Iris pigment epithelial cell (primary cell): ENCODE data around the gene BTBD1.
"Not testable (repeated sequence)": the region's sequence is repeated elsewhere in the genome, so short reads cannot be mapped to it uniquely, and the experiment has no call there.

Experiments
- DNase-seq: peaks from one replicate; pipeline ENCODE4 v3.0.0-alpha.2; 2011; ENCODE audit warnings: low read depth

BTBD1 gene

DNA sequence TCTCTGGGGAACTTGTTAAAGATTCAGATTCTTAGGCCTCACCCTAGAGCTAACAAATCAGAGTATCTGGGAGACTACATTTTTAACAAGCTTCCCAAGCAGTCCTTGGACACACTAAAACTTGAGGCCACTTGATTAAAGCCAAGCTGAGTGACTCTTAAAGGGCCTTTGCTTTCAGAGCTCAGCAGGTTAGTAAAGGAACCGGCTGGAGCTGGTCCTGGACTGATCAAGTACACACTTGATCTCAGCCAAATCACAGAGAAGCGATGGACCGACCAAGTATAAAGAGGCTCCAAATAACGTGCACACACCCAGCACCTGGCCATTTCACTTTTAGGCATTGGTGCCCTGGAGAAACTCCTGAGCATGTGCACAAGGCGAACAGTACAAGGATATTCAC, 27.5 kb upstream of the BTBD1 start:
- DNase-seq: no peak

DNA sequence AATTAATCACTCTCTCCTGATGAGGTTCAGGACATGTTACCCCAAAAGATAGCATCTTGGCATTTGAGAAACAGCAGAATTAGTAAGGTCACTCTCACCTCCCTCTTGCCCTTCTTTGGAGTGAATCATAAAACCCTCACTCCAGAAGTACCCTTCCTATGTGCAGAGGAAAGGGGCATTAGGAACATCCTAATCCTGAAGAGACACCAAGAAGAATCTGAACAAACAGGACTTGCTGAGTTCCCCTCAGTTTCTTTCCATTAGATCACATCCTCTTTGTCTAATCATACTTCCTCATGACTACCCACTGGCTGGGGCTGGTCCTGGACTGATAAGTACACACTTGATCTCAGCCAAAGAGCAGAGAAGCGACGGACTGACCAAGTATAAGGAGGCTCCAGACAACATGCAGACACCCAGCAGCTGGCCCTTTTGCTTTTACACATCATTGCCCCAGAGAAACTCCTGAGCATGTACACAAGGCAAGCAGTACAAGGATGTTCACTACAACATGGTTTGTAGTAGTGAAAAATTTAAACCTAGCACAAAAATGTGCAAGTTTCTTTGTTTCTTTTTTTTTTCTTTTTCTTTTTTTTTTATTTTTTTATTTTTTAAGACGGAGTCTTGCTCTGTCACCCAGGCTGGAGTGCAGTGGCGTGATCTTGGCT, 25.4 kb upstream of the BTBD1 start:
- DNase-seq: peak; percentile 91

DNA sequence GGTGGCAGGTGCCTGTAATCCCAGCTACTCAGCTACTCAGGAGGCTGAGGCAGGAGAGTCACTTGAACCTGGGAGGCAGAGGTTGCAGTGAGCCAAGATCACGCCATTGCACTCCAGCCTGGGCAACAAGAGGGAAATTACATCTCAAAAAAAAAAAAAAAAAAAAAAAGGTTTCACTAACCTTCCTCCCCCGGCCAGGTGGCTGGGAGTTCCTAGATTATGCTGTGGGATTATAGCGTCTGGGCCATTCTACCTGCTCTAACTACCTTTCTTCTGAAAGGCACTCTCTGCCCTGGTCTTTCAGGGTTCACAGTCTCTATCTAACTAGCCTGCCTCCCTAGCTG, 24.9 kb upstream of the BTBD1 start:
- not testable (repeated sequence) for DNase-seq

DNA sequence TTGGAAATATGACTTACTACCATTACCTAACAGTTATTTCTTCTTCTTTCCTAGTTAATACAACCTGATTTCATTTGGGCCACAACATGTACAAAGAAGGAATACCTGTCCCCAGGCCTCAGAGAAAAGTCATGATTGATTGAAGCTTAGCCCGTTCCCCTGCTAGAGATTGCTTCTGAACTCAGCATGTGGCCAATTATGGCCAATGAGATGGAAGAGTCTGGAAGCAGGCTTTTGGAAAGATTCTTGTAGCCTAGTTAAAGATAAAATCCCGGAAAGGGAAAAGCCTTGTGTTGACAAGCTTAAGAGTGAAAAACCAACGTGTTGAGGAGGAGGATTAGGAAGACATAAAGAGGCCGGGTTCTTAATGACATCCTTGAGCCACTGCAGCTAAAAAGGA, 23.4 kb upstream of the BTBD1 start:
- DNase-seq: no peak

DNA sequence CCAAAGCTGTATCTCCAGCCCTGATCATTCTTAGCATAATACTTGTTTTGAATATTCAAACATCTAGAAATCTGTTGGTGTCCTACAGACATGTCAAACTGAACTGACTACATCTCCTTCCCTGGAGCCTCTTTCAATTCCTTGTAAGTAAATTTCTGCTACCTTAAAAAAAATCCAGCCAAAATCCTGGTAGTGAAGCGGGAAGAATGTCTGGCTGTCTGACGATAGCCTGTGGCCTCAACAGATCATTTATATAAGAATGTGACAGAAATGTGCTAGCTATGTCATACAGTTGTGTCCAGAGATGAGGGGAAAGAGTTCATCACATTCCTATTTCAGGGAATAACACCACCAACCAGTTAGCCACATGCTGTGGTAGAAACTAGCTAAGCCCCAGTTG, 21.8 kb upstream of the BTBD1 start:
- no peak for DNase-seq

DNA sequence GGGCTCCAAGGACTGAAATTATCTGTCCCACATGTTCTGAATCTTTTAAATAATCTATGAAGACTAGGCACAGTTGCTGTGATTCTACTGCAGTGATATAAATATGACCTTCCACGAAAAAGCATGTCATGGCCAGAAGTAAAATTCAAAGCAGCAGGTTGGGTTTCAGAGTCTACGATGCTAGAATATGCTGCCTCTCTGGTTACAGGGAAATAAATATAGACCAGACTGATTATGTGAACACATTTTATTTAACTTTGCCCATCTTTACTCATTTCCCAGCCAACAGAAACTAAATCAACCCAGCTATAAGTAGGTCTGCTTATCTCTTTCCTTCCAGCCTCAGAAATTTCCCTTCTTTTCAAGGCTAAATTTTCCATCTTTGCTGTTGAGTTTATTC, 20.5 kb upstream of the BTBD1 start:
- DNase-seq: no peak

DNA sequence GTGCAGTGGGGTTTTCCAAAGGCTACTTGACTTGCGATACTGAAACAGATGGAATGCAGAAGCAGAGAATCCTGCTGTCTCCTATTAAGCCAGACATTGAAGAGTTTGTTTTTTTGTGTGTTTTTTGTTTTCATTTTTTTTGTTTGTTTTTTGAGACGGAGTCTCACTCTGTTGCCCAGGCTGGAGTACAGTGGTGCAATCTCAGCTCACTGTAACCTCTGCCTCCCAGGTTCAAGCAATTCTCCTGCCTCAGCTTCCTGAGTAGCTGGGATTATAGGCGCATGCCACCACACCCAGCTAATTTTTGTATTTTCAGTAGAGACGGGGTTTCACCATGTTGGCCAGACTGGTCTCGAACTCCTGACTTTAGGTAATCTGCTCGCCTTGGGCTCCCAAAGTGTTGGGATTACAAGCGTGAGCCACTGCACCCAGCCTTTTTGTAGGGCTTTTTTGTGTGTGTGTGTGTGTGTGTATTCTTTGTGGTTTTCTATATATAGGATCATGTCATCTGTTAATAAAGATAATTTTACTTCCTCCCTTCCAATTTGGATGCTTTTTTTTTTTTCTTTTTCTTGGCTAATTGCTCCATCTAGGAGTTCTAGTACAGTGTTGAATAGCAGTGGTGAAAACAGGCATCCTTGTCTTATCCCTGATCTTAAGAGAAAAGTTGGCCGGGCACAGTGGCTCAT, 19.0 kb upstream of the BTBD1 start:
- not testable (repeated sequence) for DNase-seq

DNA sequence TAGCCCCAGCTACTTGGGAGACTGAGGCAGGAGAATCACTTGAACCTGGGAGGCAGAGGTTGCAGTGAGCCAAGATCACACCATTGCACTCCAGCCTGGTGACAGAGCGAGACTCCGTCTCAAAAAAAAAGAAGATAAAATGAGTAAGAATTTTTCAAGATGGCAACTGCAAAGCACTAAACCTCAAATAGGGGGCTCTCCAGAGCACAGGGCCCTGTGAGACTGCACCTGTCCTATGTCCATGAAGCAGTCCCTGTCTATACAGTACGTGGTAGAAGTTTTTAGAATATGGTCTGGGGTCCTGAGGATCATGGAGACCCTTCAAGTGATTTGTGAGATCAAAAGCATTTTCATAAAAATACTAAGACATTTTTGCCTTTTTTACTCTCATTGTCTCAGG, 18.4 kb upstream of the BTBD1 start:
- DNase-seq: not testable (repeated sequence)

DNA sequence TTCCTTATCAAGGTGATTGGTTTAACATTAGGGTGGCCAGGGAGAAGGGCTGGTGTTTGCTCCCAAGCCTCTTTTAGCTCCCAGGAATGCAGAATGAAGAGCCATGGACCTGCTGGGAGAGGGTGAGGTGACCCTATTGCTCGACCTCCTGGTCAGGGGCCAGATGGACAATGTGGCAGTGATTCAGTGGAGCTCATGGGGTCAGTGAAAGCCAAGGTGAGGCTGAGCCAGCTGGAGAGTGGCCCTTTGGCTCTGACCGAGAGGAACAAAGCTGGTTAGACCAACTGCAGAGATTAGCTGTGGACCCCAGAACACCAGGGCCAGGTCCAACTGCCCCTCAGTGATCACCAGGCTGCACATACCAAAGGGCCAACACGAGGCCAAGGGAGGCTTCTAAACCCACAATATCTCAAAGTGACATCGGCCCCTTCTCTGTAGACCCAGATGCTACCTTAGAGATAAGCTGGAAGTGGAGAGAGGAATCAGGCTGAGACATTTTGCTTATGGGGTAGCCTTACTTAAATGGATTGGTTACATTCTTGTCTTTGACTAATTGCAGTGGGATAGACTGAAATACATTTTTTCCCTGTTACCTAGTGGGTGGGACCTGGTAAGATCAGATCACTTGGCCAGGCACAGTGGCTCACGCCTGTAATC, 15.8 kb upstream of the BTBD1 start:
- no peak for DNase-seq

DNA sequence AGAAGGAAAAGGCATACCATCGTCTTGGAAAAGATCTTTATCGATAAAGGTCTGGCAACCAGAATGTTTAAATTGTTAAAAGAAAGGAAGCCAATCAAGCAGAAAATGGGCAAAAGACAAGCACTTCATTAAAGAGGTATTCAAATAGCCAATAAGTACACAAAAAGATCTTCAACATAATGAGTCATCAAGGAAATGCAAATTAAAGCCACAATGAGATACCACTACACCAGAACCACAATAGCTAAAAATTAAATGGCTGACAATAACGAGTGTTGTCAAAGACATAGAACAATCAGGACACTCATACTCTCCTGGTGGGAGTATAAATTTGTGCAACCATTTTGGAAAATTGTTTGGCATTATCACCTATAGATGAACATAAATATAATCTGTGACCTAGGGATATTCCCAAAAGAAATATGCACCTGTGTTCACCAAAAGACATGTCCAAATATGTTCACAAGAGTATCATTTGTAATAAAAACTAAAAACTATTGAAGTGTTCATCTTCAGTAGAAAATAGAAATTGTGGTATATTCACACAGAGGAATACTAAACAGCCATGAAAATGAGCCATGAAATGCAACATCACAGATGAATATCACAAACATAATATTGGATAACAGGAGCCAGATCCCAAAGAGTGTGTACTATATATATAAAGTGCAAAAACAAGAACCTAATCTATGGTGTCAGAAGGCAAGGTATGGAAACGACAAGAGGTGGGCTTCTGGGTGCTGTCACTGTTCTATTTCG, 14.4 kb upstream of the BTBD1 start:
- DNase-seq: no peak

DNA sequence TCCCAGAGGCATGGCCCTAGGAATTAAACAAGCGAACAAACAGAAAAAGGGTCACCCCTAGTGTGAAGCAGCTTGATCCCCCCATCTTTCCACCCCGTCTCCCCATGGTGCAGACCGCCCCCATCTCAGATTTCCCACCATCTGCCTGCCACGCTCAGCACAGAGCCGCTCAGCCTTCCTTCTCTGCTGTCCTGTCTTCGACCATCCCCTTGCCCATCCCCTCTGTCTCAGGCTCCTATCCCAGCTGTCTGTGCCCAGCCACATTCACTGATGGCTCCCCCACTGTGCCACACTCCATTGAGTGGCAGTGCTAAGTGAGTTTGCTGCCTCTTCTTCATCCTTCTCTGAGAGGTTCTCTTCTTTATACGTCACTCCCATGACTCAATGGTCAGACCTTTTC, 11.7 kb upstream of the BTBD1 start:
- DNase-seq: no peak

DNA sequence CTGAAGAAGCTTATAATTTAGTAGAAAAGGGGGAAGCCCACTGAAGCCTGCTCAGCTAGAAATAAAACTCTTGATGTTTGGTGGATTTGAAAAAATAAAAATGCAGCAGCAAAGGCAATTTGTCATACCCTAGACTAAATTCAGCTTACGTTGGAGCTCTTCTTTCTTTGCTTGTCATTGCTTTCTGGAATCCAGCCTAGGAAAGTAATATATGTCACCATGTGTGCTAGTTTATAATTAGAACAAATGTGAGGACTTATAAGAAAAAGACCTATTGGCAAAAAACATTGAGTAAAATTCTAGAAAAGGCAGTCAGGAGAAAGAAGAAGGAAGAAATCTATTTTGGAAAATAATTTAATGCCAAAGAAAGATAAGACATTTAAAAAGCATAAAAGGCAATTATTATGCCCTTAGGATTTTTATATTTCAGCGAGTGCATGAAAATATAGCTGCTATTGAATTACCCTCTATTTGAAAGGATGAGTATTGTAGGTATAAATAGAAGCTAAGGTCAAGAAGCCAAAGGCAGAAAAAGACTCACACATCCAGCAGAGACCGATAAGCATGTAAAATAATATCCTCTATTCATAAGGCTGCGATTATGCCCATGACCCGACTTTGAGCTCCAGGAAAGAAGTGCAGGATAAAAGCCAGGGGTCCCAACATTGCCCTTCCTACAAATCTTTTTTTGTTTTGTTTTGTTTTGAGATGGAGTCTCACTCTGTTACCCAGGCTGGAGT, 10.6 kb upstream of the BTBD1 start:
- DNase-seq: no peak

DNA sequence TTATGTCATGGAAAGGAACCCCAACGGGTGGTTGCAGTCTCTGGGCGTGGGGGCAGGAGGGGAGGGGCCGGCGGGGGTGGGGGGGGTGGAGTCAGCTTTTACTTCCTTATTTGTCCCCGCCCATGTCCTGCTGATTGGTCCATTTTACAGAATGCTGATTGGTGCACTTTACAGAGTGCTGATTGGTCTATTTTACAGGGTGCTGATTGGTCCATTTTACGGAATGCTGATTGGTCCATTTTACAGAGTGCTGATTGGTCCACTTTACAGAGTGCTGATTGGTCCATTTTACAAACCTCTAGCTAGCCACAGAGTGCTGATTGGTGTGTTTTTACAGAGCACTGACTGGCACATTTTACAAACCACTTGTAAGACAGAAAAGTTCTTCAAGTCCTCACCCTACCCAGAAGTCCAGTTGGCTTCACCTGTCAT, 2.2 kb upstream of the BTBD1 start:
- DNase-seq: not testable (repeated sequence)

DNA sequence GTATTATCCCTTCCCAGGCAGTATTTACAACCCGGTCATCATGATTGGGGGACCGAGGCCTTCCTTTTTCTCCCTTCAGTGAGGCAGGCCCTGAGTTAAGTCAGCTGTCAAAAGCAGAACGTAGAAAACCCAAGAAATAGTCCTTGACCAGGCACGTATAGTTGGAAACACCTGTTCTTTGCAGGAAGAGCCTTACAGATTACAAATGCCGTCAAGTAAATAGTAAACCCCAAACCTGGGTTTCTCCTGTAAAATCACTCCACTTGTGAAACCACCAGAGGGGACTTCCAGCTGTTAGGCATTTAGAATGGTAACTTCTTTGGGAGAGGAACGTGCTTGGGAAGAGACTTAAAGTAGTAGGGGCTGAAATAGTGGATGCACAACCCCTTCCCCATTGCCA, 1.0 kb upstream of the BTBD1 start:
- no peak for DNase-seq

DNA sequence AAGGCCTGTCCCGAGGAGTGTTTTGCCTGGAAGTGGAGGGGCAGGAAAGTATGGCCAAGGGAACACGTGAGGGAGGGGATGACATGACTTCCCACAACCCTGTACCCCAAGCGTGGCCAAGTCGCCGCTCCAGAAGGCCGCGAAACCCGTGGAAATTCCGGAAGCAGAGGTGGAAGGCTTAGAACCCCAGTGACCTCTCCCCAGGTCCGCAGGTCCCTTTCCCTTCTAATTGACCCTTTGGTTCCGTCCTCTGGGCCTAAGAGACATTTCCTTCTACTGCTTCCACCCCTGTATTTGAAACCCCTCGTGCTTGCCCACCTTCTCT, 548 bp upstream of the BTBD1 start:
- no peak for DNase-seq

DNA sequence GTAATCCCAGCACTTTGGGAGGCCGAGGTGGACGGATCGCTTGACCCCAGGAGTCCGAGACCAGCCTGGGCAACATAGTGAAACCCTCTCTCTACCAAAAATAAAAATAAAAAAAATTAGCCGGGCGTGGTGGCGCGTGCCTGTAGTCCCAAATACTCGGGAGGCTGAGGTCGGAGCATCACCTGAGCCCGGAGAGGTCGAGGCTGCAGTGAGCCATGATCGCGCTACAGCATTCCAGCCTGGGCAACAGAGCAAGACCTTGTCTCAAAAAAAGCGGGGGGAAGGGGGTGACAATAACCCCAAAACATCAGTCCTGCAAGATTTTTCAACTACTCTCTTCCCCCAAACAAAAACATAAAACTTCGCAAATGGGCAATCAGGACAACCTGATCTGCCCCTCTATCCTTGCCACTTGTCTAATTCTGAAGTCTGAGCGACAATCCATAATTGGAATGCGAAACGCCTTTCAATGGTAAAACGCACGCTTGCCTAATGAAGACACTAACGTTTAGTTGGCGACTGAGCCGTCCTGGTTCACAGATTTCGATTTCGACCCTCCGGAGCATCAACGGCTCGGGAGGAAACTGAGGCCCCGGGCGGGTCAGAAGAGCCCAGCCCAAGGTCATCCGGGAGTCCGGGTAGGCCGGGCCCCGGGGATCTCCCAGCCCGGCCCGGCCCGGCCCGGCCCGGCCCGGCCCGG, 868 bp downstream of the BTBD1 start:
- no peak for DNase-seq

DNA sequence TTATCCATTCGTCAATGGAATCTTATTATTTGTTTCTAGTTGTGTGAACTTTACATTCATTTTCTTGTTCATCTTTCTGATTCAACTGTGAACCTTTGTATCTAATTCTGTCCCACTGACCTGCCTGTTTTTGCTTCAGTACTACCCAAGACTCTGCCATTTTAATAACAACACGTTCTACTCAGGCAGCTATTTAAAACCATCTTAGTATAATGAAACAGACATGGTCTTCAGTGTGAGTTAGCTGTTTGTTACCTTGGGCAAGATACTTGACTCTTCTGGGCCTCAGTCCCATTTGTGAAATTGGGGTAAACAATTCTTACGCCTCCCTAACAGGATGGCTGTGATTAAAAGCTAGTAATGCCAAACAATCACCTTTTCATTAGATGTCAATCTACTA, 1.6 kb downstream of the BTBD1 start:
- no peak for DNase-seq

DNA sequence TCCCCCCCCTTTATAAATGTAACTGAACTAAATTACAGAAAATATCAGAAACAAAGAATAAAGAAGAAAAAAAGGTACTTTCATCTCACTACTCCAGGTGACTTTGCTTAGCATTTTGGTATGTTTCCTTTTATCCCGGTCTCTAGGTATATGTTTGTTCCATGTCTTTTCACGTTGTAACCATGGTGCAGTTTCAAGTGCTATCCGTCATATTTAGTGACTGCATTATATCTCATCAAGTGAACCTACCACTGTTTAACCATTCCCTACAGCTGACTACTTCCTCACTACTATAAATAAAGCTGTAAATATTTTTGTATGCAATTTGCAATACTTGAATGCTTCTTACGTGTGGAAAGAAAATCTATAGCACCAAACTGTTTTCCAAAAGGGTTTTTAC, 2.2 kb downstream of the BTBD1 start:
- no peak for DNase-seq

DNA sequence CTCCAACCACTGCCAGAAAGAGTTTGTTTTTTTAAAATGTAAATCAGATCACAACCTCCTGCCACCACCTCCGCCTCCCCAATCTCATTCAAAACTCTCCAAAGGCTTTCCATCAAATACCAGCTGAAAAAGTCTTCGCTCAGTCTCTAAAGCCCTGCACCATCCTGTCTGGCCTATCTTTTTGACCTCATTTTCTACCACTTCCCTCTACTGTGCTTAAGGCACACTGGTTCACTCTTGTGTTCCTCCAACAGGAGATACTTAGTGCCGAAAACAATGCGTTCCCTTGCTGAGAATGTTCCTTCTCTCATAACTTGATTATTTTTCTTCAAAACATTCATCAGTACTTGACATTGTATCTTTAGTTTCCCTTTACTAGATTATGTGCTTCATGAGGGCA, 3.5 kb downstream of the BTBD1 start:
- DNase-seq: no peak

DNA sequence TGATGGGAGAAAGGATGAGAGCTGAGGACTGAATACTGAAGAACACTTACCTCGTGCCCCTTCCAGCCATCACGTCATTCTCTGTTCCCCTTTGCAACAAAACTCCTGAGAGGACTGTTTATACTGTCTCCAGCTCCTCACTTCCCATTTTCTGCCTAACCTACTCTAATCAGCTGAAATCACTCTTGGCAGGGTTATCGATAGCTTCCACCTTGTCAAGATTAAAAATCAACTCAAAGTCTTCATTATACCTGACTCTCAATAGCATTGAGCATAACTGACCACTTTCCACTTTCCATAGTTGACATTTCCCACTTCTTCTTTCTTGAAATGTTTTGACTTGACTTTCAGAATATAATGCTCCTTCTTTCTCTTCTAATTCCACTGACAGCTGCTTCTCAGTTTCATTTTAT, 4.3 kb downstream of the BTBD1 start:
- no peak for DNase-seq

DNA sequence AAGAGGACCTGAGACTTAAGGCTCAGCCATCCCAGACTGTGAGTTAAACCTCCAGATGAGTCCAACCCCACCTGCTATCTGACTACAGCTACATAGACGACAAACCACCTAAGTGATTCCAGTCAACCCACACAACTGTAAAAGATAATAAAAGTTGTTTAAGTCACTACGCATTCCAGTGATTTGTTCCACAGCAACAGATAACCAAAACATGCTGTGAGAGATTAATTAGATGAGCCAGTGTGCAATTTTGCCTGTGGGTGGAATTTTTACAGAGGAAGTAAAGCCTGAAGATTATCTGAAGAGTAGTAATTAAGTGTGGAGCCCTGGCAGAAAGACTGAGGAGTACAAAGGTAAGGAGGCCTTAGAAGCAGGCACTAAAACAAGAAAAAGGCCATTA, 5.4 kb downstream of the BTBD1 start:
- peak; percentile 38 for DNase-seq
